Liver (tissue), 9 donors: Measurements from ENCODE around the gene KRT9. TPM values are rescaled to one million over a fixed set of nuclear protein-coding genes. Genes with fewer than 3 reads are reported as not detected.

ENCODE experiments used
- DNase-seq: peaks from one replicate; pipeline ENCODE4 v3.0.0-alpha.2; 2017; ENCODE audit warnings: low spot score
- H3K27ac ChIP-seq, 2 donors: one replicate each; pipeline ENCODE4 v1.7.0; 2013; ENCODE audit warnings: inconsistent platforms in 2 of 2, low read length in 2 of 2, control low read depth in 1 of 2, low read depth in 1 of 2, mild to moderate bottlenecking in 1 of 2
- H3K27me3 ChIP-seq, 4 donors: one replicate each; pipeline versions ENCODE4 v1.6.1 to v1.7.0; 2013; ENCODE audit warnings: low read length in 3 of 4, inconsistent platforms in 1 of 4, mild to moderate bottlenecking in 1 of 4, moderate library complexity in 1 of 4; ENCODE audit not compliant: control insufficient read depth in 4 of 4, insufficient read depth in 4 of 4
- H3K36me3 ChIP-seq, 4 donors: one replicate each; pipeline versions ENCODE4 v1.6.1 to v1.7.0; 2013; ENCODE audit warnings: low read length in 3 of 4, mild to moderate bottlenecking in 3 of 4, low read depth in 1 of 4, moderate library complexity in 1 of 4; ENCODE audit not compliant: control insufficient read depth in 4 of 4, insufficient read depth in 3 of 4
- H3K4me1 ChIP-seq, 4 donors: one replicate each; pipeline versions ENCODE4 v1.6.1 to v1.7.0; 2013; ENCODE audit warnings: low read length in 3 of 4, mild to moderate bottlenecking in 3 of 4, moderate library complexity in 1 of 4; ENCODE audit not compliant: control insufficient read depth in 4 of 4, insufficient read depth in 4 of 4
- H3K4me3 ChIP-seq, 3 donors: one replicate each; pipeline versions ENCODE4 v1.6.1 to v1.7.0; 2013; ENCODE audit warnings: low read length in 3 of 3, control low read depth in 1 of 3, low read depth in 1 of 3, mild to moderate bottlenecking in 1 of 3
- H3K9ac ChIP-seq, 2 donors: one replicate each; pipeline ENCODE4 v1.7.0; 2013; ENCODE audit warnings: low read length in 2 of 2, mild to moderate bottlenecking in 2 of 2, moderate library complexity in 2 of 2, control low read depth in 1 of 2, low read depth in 1 of 2
- H3K9me3 ChIP-seq, 4 donors: one replicate each; pipeline versions ENCODE4 v1.6.1 to v1.7.0; 2013; ENCODE audit warnings: low read length in 3 of 4; ENCODE audit not compliant: control insufficient read depth in 4 of 4
- EGR1 ChIP-seq, 2 donors: IDR thresholded peaks; 2 replicates each; pipeline ENCODE4 v1.6.1; 2016 to 2018; ENCODE audit warnings: antibody characterized with exemption in 2 of 2, low read depth in 2 of 2
- FOXA1 ChIP-seq: IDR thresholded peaks from 2 replicates; pipeline ENCODE4 v1.6.1; 2016; ENCODE audit warnings: antibody characterized with exemption
- FOXA2 ChIP-seq: IDR thresholded peaks from 2 replicates; pipeline ENCODE4 v1.6.1; 2016; ENCODE audit warnings: antibody characterized with exemption
- GABPA ChIP-seq, 2 donors: IDR thresholded peaks in 1 of 2; conservative IDR thresholded peaks in 1 of 2; 2 replicates each; pipeline ENCODE4 v1.6.1; 2016; ENCODE audit warnings: antibody characterized with exemption in 2 of 2, mild to moderate bottlenecking in 1 of 2, moderate library complexity in 1 of 2
- HNF4A ChIP-seq, 2 donors: conservative IDR thresholded peaks; 2 replicates each; pipeline ENCODE4 v1.6.1; 2016; ENCODE audit warnings: antibody characterized with exemption in 2 of 2, mild to moderate bottlenecking in 2 of 2
- HNF4G ChIP-seq: IDR thresholded peaks from 2 replicates; pipeline ENCODE4 v1.6.1; 2016; ENCODE audit warnings: antibody characterized with exemption
- JUND ChIP-seq, 2 donors: IDR thresholded peaks; 2 replicates each; pipeline ENCODE4 v1.6.1; 2016; ENCODE audit warnings: antibody characterized with exemption in 2 of 2
- NR2F2 ChIP-seq: IDR thresholded peaks from 2 replicates; pipeline ENCODE4 v1.6.1; 2016; ENCODE audit warnings: antibody characterized with exemption
- RAD21 ChIP-seq, 2 donors: IDR thresholded peaks; 2 replicates each; pipeline ENCODE4 v1.6.1; 2016; ENCODE audit warnings: antibody characterized with exemption in 2 of 2, mild to moderate bottlenecking in 2 of 2
- RXRA ChIP-seq, 2 donors: IDR thresholded peaks; 2 replicates each; pipeline ENCODE4 v1.6.1; 2017 to 2018; ENCODE audit warnings: antibody characterized with exemption in 2 of 2, mild to moderate bottlenecking in 1 of 2
- SP1 ChIP-seq: IDR thresholded peaks from 2 replicates; pipeline ENCODE4 v1.6.1; 2018; ENCODE audit warnings: antibody characterized with exemption, mild to moderate bottlenecking
- TAF1 ChIP-seq: conservative IDR thresholded peaks from 2 replicates; pipeline ENCODE4 v1.6.1; 2016; ENCODE audit warnings: antibody characterized with exemption, mild to moderate bottlenecking
- YY1 ChIP-seq: IDR thresholded peaks from 2 replicates; pipeline ENCODE4 v1.6.1; 2016; ENCODE audit warnings: antibody characterized with exemption, mild to moderate bottlenecking
- WGBS: extraction: QIAGEN DNeasy Blood & Tissue Kit; methylation state at CpG from one replicate; pipeline ENCODE4 v1.1.7; 2013; 5-methylcytosine and 5-hydroxymethylcytosine counted together
- polyA plus RNA-seq, 2 donors: library from polyadenylated mRNA; stranded (reverse) in 1 of 2; unstranded in 1 of 2; fragments of 200-250 nt in 1 of 2; fragments of >200 nt in 1 of 2; fragmentation: Nextera tagmentation in 1 of 2; extraction: Ambion mirVana in 1 of 2; gene quantifications; one replicate each; pipeline versions ENCODE4 v1.2.1 to v1.2.3, GENCODE V29; 2013 to 2015
- total RNA-seq, 2 donors: library from RNA; depleted of rRNA; stranded (reverse); fragments of >200 nt; gene quantifications; one replicate each; pipeline ENCODE4 v1.2.3, GENCODE V29; 2014
- TF ChIP-seq, protein P1 (sequence below): IDR thresholded peaks from 2 replicates; pipeline ENCODE4 v1.6.1; 2016; ENCODE audit warnings: antibody characterized with exemption
- TF ChIP-seq, protein P2 (sequence below): IDR thresholded peaks from 2 replicates; pipeline ENCODE4 v1.6.1; 2016; ENCODE audit warnings: antibody characterized with exemption
- TF ChIP-seq, protein P3 (sequence below): IDR thresholded peaks from 2 replicates; pipeline ENCODE4 v1.6.1; 2016; ENCODE audit warnings: antibody characterized with exemption
- TF ChIP-seq, protein P4 (sequence below): IDR thresholded peaks from 2 replicates; pipeline ENCODE4 v1.6.1; 2016; ENCODE audit warnings: antibody characterized with exemption, mild to moderate bottlenecking
- TF ChIP-seq, protein P5 (sequence below): fragments of 150-350 bp; IDR thresholded peaks from 2 replicates; pipeline ENCODE4 v1.5.1; 2017; ENCODE audit warnings: improper control_type of control experiment, low read depth, low read length; ENCODE audit not compliant: missing input control
- donor health status: healthy.
- donor health status: healthy.
- donor health status: healthy.
- donor health status: healthy.
- donor health status: healthy.

Gene KRT9
- total and polyA plus RNA-seq, 4 donors = not detected

DNA sequence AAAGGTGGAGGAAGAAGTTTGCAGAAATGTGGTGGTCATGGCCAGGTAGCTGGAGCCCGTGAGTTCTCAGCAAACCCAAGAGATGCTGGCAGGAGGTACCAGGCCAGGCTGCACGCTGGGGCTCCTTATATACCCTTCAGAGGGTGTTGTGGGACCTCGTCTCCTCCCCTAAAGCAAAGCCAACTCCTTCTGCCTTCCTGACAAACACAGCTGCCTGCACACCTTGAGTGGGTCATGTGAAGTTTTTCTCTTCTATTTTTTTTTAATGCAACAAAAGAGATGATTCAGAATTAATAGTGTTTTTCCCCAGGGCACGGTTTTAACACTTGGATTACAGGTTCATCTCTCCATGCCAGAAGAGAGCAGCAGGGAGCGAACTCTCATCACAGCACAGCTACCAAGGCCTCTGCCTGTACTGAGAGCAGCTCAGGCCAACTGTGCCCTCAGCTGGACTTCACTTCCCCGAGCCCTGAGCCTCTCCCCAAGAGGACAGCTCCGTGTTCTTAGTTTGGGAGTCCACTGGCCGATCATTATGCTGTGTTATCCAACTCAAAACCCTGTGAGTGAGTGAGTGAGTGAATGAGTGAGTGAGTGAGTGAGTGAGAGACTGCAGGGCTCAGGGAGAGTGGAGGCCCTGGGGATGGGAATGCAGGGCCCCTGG is 52.9 kb downstream of the KRT9 start, which contains the start of gene KRT15:
KRT15 (minus strand) TSS at position 102 of the 661 bp plus-strand sequence; CDS start at position 39, 63 bp downstream.
- Histone ChIP-seq H3K27me3 (no peaks in the 10 kb centered on the region), H3K4me1 (no peaks in the 10 kb centered on the region), H3K4me3 (no peak within 1 kb of the TSS), H3K27ac (no peak within 1 kb of the TSS), H3K9me3 (no peaks in the 10 kb centered on the region), H3K36me3 (no peaks in the 10 kb centered on the region), H3K9ac (no peak within 1 kb of the TSS)
- TF ChIP-seq GABPA (IDR thresholded peaks at IDR 0.05 in 1 of 2, conservative IDR thresholded peaks at IDR 0.05 in 1 of 2) (no peak), EGR1 (IDR thresholded peaks at IDR 0.05; ENCODE audit: low read depth in 2 of 2) (no peak), FOXA1 (no peak), SP1 (no peak), JUND (IDR thresholded peaks at IDR 0.05) (no peak), YY1 (no peak), NR2F2 (no peak), TAF1 (no peak), HNF4A (conservative IDR thresholded peaks at IDR 0.05) (no peak), FOXA2 (no peak), HNF4G (no peak), RAD21 (IDR thresholded peaks at IDR 0.05) (no peak), RXRA (IDR thresholded peaks at IDR 0.05) (no peak)
- TF ChIP-seq, protein P1, sequence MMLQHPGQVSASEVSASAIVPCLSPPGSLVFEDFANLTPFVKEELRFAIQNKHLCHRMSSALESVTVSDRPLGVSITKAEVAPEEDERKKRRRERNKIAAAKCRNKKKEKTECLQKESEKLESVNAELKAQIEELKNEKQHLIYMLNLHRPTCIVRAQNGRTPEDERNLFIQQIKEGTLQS = no peak
- TF ChIP-seq, protein P2, sequence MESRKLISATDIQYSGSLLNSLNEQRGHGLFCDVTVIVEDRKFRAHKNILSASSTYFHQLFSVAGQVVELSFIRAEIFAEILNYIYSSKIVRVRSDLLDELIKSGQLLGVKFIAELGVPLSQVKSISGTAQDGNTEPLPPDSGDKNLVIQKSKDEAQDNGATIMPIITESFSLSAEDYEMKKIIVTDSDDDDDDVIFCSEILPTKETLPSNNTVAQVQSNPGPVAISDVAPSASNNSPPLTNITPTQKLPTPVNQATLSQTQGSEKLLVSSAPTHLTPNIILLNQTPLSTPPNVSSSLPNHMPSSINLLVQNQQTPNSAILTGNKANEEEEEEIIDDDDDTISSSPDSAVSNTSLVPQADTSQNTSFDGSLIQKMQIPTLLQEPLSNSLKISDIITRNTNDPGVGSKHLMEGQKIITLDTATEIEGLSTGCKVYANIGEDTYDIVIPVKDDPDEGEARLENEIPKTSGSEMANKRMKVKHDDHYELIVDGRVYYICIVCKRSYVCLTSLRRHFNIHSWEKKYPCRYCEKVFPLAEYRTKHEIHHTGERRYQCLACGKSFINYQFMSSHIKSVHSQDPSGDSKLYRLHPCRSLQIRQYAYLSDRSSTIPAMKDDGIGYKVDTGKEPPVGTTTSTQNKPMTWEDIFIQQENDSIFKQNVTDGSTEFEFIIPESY = no peak
- TF ChIP-seq, protein P3, sequence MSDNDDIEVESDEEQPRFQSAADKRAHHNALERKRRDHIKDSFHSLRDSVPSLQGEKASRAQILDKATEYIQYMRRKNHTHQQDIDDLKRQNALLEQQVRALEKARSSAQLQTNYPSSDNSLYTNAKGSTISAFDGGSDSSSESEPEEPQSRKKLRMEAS = no peak
- TF ChIP-seq, protein P4, sequence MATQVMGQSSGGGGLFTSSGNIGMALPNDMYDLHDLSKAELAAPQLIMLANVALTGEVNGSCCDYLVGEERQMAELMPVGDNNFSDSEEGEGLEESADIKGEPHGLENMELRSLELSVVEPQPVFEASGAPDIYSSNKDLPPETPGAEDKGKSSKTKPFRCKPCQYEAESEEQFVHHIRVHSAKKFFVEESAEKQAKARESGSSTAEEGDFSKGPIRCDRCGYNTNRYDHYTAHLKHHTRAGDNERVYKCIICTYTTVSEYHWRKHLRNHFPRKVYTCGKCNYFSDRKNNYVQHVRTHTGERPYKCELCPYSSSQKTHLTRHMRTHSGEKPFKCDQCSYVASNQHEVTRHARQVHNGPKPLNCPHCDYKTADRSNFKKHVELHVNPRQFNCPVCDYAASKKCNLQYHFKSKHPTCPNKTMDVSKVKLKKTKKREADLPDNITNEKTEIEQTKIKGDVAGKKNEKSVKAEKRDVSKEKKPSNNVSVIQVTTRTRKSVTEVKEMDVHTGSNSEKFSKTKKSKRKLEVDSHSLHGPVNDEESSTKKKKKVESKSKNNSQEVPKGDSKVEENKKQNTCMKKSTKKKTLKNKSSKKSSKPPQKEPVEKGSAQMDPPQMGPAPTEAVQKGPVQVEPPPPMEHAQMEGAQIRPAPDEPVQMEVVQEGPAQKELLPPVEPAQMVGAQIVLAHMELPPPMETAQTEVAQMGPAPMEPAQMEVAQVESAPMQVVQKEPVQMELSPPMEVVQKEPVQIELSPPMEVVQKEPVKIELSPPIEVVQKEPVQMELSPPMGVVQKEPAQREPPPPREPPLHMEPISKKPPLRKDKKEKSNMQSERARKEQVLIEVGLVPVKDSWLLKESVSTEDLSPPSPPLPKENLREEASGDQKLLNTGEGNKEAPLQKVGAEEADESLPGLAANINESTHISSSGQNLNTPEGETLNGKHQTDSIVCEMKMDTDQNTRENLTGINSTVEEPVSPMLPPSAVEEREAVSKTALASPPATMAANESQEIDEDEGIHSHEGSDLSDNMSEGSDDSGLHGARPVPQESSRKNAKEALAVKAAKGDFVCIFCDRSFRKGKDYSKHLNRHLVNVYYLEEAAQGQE = no peak
- TF ChIP-seq, protein P5, sequence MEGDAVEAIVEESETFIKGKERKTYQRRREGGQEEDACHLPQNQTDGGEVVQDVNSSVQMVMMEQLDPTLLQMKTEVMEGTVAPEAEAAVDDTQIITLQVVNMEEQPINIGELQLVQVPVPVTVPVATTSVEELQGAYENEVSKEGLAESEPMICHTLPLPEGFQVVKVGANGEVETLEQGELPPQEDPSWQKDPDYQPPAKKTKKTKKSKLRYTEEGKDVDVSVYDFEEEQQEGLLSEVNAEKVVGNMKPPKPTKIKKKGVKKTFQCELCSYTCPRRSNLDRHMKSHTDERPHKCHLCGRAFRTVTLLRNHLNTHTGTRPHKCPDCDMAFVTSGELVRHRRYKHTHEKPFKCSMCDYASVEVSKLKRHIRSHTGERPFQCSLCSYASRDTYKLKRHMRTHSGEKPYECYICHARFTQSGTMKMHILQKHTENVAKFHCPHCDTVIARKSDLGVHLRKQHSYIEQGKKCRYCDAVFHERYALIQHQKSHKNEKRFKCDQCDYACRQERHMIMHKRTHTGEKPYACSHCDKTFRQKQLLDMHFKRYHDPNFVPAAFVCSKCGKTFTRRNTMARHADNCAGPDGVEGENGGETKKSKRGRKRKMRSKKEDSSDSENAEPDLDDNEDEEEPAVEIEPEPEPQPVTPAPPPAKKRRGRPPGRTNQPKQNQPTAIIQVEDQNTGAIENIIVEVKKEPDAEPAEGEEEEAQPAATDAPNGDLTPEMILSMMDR = no peak
- DNase-seq = no peak
- 77% methylated on average over 8 of the region's 8 CpGs for WGBS
